Parathyroid adenoma (tissue), 2 donors: Measurements from ENCODE around the gene SENP2.
A peak's percentile ranks its signal among the peaks of the same experiment; 100 is the strongest.
"Not testable (repeated sequence)": the region's sequence is repeated elsewhere in the genome, so short reads cannot be mapped to it uniquely, and the experiment has no call there.

Source experiments
- H2AFZ ChIP-seq: fragments of 300-600 bp; sonication (generic); one replicate; pipeline ENCODE4 v1.7.0; 2017; ENCODE audit warnings: antibody characterized with exemption, mild to moderate bottlenecking
- H3K27ac ChIP-seq: fragments of 300-600 bp; sonication (generic); one replicate; pipeline ENCODE4 v1.7.0; 2017
- H3K27me3 ChIP-seq: fragments of 300-600 bp; sonication (generic); one replicate; pipeline ENCODE4 v1.7.0; 2017; ENCODE audit warnings: low read length; ENCODE audit not compliant: control insufficient read depth, insufficient read depth
- H3K36me3 ChIP-seq: fragments of 300-600 bp; sonication (generic); one replicate; pipeline ENCODE4 v1.7.0; 2017; ENCODE audit warnings: low read length; ENCODE audit not compliant: control insufficient read depth, insufficient read depth
- H3K4me1 ChIP-seq: fragments of 300-600 bp; sonication (generic); one replicate; pipeline ENCODE4 v1.7.0; 2017; ENCODE audit warnings: control low read depth
- H3K4me2 ChIP-seq: fragments of 300-600 bp; sonication (generic); one replicate; pipeline ENCODE4 v1.7.0; 2017; ENCODE audit warnings: low read length
- H3K4me3 ChIP-seq: fragments of 300-600 bp; sonication (generic); one replicate; pipeline ENCODE4 v1.7.0; 2017; ENCODE audit warnings: low read depth, low read length
- H3K79me2 ChIP-seq: fragments of 300-600 bp; sonication (generic); one replicate; pipeline ENCODE4 v1.7.0; 2017; ENCODE audit warnings: control low read depth
- H3K9ac ChIP-seq: fragments of 300-600 bp; sonication (generic); one replicate; pipeline ENCODE4 v1.7.0; 2017; ENCODE audit warnings: mild to moderate bottlenecking
- H3K9me3 ChIP-seq: fragments of 300-600 bp; sonication (generic); one replicate; pipeline ENCODE4 v1.7.0; 2017; ENCODE audit warnings: low read length; ENCODE audit not compliant: control insufficient read depth
- TF ChIP-seq, protein P1 (sequence below): fragments of 300-600 bp; sonication (generic); IDR thresholded peaks from one replicate; pipeline ENCODE4 v1.7.0; 2017; ENCODE audit warnings: antibody characterized with exemption, mild to moderate bottlenecking
- donor health status: primary hyperparathyroidism.

The SENP2 gene

DNA sequence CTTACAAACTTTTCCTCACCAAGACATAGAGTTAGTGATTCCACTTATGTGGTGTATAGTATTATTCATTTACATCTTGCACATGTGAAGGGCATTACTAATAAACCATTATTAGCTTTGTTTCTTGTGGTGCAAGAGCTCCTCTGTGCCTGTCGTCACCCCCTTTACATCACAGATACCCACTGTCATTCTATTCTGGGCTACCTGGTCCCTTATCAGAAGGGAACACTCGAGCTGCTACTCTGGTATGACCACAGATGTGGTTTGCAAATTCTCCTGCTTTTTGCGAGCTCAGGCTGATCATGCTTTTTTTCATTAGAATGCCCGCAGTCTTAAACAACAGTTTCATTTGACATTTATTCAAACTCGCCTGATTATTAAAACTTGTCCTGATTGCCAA lies 13.9 kb upstream of the SENP2 start:
- Histone ChIP-seq H3K4me2 (no peak overlapping the region), H3K36me3 (no peaks in the 10 kb centered on the region), H3K79me2 (no peaks in the 10 kb centered on the region), H3K9me3 (no peaks in the 10 kb centered on the region), H3K27ac (no peak overlapping the region), H3K27me3 (no peaks in the 10 kb centered on the region), H3K4me1 (no peaks in the 10 kb centered on the region), H2AFZ (no peak overlapping the region), H3K4me3 (no peak overlapping the region), H3K9ac (no peak overlapping the region)
- TF ChIP-seq, protein P1, sequence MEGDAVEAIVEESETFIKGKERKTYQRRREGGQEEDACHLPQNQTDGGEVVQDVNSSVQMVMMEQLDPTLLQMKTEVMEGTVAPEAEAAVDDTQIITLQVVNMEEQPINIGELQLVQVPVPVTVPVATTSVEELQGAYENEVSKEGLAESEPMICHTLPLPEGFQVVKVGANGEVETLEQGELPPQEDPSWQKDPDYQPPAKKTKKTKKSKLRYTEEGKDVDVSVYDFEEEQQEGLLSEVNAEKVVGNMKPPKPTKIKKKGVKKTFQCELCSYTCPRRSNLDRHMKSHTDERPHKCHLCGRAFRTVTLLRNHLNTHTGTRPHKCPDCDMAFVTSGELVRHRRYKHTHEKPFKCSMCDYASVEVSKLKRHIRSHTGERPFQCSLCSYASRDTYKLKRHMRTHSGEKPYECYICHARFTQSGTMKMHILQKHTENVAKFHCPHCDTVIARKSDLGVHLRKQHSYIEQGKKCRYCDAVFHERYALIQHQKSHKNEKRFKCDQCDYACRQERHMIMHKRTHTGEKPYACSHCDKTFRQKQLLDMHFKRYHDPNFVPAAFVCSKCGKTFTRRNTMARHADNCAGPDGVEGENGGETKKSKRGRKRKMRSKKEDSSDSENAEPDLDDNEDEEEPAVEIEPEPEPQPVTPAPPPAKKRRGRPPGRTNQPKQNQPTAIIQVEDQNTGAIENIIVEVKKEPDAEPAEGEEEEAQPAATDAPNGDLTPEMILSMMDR = no peak

DNA sequence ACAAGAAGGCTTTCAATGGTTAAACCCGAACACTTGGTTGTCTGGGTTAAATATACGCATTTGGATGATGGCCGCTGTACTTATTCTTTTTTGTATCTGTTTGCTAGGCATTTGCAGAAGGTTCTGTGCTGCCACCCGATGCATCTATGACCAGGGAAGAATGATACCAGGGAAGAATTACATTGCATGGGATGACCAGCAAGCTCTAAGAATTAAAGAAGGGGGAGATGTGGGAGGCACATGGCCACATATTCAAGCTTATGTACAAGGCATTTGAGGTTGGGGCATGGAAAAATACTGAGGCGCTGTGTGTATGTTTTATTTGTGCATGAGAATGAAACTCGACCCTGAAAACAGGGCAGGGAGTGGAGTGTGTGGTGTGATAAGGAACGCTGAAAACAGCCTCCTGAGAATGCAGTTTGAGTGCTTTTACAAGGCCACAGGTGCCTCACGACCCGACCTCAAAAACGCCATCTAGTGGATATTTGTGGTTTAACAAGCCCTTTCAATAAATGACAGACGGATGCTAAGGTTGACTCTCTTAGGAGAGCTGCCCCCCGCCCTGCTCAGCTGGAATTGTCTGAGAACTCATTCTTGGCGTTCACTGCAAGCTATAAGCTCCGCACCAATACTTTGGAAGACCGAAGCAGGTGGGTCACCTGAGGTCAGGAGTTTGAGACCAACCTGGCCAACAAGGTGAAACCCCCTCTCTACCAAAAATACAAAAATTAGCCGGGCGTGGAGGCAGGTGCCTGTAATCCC lies 10.8 kb upstream of the SENP2 start:
- H3K36me3 ChIP-seq, H3K79me2 ChIP-seq, H3K27me3 ChIP-seq, H2AFZ ChIP-seq, H3K9ac ChIP-seq, H3K4me1 ChIP-seq, H3K9me3 ChIP-seq, H3K4me2 ChIP-seq, H3K27ac ChIP-seq, H3K4me3 ChIP-seq: not testable (repeated sequence)
- TF ChIP-seq, protein P1 = peak; percentile 64

DNA sequence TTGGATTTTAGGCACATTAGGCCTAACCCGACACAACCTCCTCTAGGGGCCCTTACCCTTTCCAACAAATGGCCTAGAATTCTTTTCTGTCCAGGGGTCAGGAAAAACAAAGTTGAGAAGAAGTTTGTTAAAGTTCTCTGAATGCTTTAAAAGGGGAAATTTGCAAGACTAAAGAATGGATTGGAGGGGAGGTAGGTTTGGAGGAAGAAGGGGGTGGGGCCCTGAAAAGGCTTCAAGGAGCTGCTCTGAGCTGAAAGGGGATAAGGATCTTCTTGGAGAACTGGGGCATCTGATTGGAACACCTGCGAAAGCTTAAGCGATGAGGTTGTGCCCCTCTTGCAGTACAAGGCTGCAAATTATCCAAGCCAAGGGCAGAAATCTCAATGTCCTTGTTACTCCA lies 3.9 kb upstream of the SENP2 start:
- no peaks in the 10 kb centered on the region for H3K9me3 ChIP-seq
- TF ChIP-seq, protein P1 = no peak

DNA sequence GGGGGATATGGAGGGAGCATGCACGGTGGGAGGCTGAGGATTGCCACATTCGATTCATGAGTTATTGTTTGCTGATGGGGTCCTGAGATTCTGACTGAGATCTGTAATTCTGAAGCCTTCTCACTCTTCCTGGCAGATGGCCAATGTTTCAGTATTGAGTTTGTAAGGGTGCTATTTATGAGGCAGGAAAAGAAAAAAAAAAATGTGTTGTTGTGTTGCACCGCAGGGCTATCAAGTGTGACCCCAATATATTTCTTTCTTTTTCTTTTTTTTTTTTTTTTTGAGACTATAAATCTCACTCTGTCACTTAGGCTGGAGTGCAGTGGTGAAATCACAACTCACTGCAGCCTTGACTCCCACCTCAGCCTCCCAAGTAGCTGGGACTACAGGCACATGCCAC lies 3.2 kb upstream of the SENP2 start:
- no peaks in the 10 kb centered on the region for H3K9me3 ChIP-seq
- H2AFZ ChIP-seq = no peak overlapping the region
- H3K36me3 ChIP-seq = no peaks in the 10 kb centered on the region
- no peak overlapping the region for H3K9ac ChIP-seq
- H3K4me2 ChIP-seq = no peak overlapping the region
- H3K4me3 ChIP-seq = no peak overlapping the region
- H3K4me1 ChIP-seq = peaks cover 4% of the 10 kb centered on the region
- peaks cover 13% of the 10 kb centered on the region for H3K79me2 ChIP-seq
- H3K27ac ChIP-seq = no peak overlapping the region
- TF ChIP-seq, protein P1 = no peak
- no peaks in the 10 kb centered on the region for H3K27me3 ChIP-seq

More for the DNA sequence above, 3.9 kb upstream of the SENP2 start:
- H3K79me2 ChIP-seq = peaks cover 11% of the 10 kb centered on the region
- no peak overlapping the region for H3K9ac ChIP-seq
- H3K4me3 ChIP-seq = no peak overlapping the region
- H3K36me3 ChIP-seq = no peaks in the 10 kb centered on the region
- H3K27ac ChIP-seq = no peak overlapping the region
- H2AFZ ChIP-seq = no peak overlapping the region
- H3K4me1 ChIP-seq = peaks cover 4% of the 10 kb centered on the region
- no peaks in the 10 kb centered on the region for H3K27me3 ChIP-seq
- H3K4me2 ChIP-seq = no peak overlapping the region

DNA sequence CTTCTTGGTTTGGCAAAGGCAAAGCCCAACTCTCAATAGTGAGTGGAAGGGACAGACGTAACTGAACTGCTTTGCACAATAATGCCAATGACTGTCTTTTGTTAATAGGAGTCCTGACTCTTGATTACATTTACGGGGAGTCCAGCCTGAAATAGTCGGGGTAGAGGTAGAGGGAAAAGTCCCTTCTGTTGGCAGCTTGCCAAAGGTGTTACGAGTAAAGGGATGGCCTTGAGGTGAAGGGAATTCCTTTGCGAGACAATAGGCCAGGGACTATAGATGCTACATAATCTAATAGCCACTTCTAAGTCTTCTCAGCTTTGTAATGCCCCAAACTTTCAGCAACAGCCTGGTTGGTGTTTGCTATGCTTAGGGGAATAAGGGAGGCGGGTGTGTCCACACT lies 2.2 kb upstream of the SENP2 start:
- Histone ChIP-seq H3K27ac (no peak overlapping the region), H3K27me3 (no peaks in the 10 kb centered on the region), H3K4me2 (no peak overlapping the region), H3K9me3 (no peaks in the 10 kb centered on the region), H3K9ac (no peak overlapping the region), H2AFZ (no peak overlapping the region), H3K36me3 (no peaks in the 10 kb centered on the region), H3K4me1 (peaks cover 4% of the 10 kb centered on the region), H3K79me2 (peaks cover 19% of the 10 kb centered on the region), H3K4me3 (no peak overlapping the region)
- TF ChIP-seq, protein P1 = no peak
